Transverse colon (tissue), 4 donors: Measurements from ENCODE around the gene PARM1.

Experiments used
- CTCF ChIP-seq, 5 experiments: fragments of 200-600 bp in 3 of 5; fragments of 450-650 bp in 2 of 5; sonication (generic) in 3 of 5; IDR thresholded peaks; 1 replicate in 2 of 5; 2 replicates in 3 of 5; pipeline ENCODE4 v1.5.1; 2016 to 2017; ENCODE audit warnings: antibody characterized with exemption in 5 of 5, inconsistent platforms in 3 of 5, mild to moderate bottlenecking in 2 of 5, moderate library complexity in 1 of 5
- EP300 ChIP-seq: sonication (generic); formaldehyde crosslinking; IDR thresholded peaks from one replicate; pipeline ENCODE4 v1.6.1; 2017; ENCODE audit warnings: antibody characterized with exemption, low read depth
- POLR2A ChIP-seq: fragments of 450-650 bp; IDR thresholded peaks from one replicate; pipeline ENCODE4 v1.6.1; 2016; ENCODE audit warnings: antibody characterized with exemption, mild to moderate bottlenecking, moderate library complexity
- POLR2AphosphoS5 ChIP-seq, 3 donors: sonication (generic); formaldehyde crosslinking; IDR thresholded peaks; one replicate each; pipeline ENCODE4 v1.6.1; 2016; ENCODE audit warnings: antibody characterized with exemption in 3 of 3

- TF ChIP-seq POLR2AphosphoS5 (IDR thresholded peaks at IDR 0.05) (no peak), CTCF (IDR thresholded peaks at IDR 0.05) (no peak), POLR2A (no peak), EP300 (no peak)
Observed at GRCh38 chr4:74962584-74962983, 29.7 kb downstream of the PARM1 start.
